GM19328 (cell line): ENCODE data around the gene PLAC8L1.

Experiments
- ATAC-seq: cut with Tn5 transposase; IDR thresholded peaks from one replicate; pipeline ENCODE4 v1.9.1; 2021; ENCODE audit warnings: mild to moderate bottlenecking, moderate library complexity; ENCODE audit not compliant: unreplicated experiment

PLAC8L1 gene

DNA sequence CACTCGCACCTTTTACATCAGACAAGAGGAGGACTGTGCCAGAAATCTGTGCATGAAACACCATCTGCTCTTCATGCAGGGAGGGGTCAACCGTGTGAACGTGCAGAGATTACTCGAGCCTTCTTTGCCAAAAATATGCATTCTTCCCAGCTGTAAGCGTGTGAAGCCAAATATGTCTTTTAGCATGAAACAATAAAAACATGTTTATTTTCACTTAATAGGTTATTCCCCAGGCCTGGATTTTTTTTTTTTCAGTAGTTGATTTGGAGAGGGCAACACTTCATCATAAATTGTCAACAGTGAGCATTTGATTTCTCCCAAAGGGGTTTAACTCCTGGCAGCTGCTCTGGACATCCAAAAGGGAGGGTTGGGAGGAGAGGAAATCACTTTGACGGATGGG lies 23.8 kb downstream of the PLAC8L1 start:
- ATAC-seq = no peak

DNA sequence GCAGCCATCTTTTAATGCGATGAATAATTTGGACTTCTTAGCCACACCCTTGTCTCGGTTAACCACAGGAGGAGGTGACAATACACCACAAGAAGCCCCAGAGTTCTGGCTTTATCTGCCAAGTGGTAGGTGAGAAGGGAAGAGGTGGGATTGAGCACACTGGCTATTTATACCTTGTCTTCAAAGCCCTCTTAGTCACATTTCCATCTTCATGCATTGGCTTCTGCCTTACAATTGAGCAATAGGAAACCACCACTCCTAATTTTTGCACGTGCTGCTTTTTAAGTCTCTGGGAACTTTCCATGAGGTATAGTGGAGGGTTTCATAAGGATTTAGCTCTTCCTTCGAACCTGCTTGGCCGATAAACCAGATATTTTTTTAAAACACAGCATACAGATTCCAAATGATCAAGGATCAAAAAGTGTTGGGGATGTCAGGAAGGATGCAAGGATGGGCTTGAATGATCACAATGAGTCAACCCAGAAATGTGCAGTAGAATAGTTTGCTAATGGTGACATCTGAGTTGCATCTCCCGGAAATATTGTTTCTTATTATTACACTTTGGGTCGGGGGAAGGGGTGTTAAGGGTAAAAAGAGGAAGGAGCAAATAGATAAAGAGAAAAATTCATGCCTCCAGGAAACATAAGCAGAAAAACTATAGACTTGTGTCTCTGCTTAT lies 25.5 kb downstream of the PLAC8L1 start:
- no peak for ATAC-seq

DNA sequence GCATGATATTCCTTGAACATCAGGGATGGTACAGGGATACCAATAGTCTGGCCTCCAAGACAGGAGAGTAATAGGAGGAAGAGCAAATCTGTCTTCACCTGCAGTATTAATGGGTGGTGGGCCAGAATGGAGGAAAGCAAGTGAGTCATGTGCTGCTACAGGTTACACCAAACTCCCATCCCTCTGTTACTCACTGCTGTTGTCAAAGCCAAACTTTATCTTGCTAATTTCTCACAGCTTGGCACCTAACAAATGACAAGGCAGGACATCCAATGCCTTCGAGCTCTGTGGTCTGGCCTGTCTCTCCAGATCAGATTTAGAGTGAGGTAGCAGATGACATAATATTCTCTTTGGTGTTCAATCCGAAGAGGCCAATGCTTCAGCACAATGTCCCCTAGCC lies 26.8 kb downstream of the PLAC8L1 start:
- no peak for ATAC-seq

DNA sequence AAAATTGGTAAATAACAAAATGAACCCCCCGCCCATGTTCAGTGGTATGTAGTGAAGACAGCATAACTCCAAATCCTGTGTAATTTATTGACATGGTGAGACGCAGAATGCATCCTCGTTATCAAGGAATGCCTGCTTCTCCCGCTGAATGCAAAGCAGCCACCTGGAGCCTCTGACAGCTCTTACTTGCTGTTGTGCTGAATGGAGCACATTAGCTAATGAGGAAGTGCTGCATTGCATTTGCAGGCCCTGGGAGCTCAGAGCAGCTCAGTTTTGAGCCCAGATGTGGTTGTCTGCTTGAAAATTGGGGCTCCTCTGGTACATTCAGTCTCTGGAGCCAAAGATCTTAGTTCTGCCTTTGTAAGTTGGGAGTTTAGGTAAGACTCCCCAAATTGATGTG lies 28.9 kb downstream of the PLAC8L1 start:
- ATAC-seq = no peak

DNA sequence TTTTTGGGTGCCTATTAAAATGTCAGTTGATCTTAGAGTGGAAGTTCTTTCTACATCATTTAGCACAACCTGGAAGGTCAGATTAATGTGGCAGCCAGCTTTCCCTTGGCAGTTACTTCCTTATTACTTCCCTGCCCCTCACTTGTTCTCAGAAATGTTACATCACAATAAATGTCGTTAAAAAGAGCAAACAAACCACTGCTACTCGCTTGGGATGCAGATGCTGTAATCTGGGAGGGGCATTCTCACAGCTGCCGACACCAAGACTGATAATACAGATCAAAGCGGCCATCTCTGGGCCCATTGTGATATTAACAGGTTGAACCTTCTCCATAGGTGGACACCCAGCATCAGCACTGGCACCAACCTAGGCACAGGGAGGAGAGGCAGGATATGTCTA lies 29.3 kb downstream of the PLAC8L1 start:
- ATAC-seq = no peak

DNA sequence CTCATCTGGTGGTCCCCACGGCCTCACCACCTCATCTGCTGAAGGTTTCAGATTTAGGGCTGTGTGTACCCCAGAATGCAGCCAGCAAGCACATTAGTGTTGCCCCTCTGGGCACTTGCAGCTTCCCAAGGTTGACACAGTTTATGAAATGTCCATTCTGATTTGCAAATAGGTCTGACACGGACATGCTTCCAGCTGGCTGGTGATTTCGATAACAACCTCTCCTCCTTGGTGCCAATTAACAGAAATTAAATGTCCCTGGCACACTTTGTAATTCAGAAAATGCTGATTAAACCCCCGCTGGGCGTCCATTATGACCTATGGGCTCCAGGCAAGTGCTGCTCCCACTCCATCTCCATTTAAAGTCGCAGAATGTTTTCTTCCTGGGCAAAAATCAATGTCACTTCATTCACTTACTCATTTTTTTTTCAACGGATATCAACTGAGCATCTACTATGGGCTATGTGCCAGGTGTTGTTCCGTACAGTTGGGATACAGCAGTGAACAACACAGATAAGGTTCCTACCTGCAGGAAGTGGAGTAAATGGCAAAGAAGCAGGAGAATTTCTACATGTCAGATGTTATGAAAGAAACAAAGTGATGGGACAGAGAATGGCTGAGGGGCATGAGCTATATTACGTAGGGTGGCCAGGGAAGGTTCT lies 32.0 kb downstream of the PLAC8L1 start:
- no peak for ATAC-seq

DNA sequence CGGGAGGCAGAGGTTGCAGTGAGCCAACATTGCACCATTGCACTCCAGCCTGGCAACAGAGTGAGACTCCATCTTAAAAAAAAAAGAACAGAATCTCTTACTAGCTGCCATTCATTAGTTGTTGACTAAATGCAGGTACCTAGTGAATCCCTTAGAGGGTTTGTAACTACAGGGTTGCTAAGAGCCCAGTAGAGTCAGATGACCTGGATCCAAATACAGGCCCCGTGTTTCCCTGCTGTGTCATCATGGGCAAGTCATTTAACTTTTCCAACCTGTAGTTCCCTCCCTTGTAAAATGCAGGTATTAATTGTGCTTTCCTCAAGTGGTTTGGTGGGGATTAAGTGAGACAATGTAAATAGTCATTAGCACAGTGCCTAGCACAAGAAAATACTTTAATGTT lies 32.8 kb downstream of the PLAC8L1 start:
- ATAC-seq = no peak

DNA sequence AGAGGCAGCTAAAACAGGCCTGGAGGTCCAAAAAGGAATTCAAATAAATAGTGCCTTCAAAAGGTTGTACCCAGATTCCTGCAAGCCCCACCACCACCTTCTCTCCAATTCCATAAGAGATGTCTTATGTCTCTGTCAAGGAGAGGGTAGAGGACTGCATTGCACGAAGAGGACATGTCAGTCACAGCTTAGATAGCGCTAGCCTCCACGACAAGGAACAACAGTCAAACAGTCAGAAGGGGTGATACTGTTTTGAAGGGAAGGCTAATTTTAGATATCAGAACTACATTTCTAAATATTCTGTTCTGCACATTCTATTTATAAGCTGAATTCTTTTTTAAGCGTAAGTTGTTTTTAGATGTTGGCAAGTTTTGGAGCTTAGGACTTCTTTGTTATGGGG lies 34.2 kb downstream of the PLAC8L1 start:
- no peak for ATAC-seq

DNA sequence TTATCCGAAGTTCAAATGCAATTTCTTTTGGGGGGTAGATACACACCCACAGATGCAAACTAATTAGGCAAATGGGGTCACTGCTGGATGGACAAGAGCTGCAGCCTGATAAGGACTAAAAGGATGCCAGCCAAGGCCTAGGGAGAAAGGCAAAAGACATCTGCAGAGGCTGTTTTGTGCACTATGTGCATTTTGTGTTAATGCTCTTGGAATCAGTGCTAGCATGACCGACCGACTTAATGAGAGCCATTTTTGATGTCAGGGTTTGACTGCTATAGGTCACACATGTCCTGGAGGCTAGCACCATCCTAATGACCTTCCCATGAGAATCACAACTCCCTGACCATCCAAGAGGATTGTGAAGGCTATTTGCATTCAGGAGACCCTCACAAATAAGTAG lies 34.6 kb downstream of the PLAC8L1 start:
- ATAC-seq = no peak

DNA sequence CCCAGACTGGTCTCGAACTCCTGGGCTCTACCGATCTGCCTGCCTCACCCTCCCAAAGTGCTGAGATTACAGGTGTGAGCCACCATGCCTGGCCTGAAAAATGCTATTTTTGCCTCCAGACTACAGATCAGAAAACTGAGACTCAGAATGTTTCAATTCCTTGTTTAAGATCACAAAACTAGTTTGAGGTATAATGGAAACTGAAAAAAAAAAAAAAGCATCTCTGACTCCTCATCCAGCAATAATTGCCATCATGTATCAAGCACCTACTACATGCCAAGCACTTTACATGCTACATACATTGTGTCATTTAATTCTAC lies 35.6 kb downstream of the PLAC8L1 start:
- peak; percentile 53 for ATAC-seq

DNA sequence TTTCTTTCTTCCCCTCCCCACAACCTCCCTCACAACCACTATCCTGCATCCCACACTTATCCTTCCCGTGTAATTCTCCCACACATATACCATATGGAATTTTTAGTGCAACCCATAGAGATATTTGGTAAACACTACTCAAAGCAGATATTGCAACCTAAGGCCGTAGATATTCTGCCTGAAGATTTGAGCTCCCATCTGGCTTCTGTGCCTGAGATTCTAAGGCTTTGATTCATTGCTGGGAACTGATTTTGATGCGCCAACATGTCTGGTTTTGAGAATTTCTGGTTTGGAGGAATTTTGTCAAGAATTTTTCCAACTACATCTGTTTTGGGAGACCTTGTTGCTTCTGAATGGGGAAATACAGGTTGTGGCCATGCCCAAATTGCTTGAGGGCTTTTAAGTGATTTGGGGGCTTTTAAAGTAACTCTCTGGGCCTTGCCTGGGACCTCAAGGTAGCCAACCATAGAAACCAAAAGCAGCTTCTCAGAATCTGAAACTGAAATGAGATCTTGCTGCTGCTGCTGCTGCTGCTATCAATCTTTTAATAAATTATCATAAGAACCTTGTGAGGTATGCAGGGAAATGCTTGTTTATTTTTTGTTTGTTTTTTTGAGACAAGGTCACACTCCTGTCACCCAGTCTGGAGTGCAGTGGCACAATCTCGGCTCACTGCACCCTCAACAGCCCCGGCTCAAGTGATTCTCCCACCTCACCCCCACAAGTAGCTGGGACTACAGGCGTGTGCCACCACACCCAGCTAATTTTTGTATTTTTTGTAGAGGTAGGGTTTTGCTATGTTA lies 36.2 kb downstream of the PLAC8L1 start:
- ATAC-seq = no peak

DNA sequence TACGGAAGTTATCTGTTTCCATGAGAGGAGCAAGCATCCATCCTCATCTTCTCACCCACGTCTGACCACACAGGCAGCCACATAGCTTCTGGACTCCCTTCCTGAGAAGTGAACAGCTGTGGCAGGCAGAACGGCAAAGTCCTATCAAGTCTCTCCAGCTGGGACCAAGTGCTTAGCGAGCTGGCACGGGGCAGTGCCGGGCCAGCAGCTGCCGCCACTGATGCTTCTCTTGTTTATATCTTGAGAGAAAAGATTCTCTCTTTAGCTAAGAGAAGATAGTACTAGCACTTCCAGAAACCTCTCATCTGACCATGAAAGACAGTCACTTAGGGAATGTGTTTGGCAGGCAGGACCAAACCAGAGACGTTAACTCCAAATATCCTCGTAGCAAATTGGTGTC lies 37.2 kb downstream of the PLAC8L1 start:
- ATAC-seq = no peak

DNA sequence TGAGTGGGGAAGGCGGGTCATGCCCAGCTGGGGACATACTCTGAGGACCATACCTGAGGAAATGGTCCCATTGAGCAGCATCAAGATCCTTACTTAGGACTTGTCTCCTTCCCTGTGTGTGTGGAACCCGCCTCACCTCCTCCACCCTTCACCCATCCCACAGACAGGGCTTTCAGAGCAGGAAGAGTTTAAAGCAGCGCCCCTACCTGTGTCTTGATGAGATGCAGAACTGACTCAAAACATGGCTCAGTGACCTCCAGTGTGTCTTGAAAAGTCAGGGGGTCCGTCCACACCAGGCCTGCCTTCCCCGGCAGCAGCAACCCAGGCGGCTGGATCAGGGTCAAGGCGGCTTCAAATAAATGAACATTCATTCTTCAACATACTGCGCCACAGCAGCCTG lies 38.4 kb downstream of the PLAC8L1 start:
- no peak for ATAC-seq

DNA sequence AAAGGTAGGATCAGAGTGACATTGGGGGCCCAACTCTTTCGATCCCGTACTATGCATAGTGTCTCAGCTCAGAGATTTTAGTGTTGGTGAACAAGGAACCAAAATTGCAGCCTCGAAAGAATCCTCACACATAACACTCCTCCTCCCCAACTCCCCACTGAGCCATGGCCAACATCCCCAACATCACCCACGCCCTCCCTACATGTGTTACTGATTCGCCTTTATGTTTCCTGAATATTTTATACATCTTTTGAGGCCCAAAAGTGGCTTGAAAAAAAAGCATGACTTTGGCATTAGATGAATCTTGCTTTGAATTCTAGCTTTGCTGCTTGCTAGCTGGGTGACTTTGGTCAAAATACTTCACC lies 45.2 kb downstream of the PLAC8L1 start:
- ATAC-seq = no peak

DNA sequence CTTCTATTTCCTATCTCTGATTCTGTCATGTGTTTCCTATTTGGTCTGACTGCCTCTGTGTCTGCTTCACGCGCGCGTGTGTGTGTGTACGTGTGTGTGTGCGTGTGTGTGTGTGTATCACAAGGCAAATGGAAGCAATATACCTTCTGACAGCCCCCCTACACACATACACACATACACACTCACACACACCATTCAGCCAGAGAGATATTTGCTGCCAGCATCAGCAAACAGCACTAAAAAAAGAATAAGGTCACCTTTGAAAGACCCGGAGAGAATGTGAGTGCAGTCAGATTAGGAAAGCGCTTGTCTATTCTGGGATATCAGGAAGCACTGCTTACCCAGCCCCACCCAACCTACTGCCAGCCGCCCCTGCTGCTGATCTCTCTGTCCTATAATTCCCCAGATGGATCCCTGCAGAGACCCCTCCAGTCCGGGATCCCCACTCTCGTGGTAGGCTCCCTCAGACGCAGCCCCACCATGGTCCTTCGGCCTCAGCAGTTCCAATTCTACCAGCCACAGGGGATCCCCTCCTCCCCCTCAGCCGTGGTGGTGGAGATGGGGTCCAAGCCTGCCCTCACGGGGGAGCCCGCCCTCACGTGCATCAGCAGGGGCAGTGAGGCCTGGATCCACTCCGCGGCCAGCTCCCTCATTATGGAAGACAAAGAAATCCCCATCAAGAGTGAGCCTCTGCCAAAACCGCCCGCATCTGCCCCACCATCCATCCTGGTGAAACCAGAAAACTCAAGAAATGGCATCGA lies 45.7 kb downstream of the PLAC8L1 start:
- no peak for ATAC-seq

DNA sequence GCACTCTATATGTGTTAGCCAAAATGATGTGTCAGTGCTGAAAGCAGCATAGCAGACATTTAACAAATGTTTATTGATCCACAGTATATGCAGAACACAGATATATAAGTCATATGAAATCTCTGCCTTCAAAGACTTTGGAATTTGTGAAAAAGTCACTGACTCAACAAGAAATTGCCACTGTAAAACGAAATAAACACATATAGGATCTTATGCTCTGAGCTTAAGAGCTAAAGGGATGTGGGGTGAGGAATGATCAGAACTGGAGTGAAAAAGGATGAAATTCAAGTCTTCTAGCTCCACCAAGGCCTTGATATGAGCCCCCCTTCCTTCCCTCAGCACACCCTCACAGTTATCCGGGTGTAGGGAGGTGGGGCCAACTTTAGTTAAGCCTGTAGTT lies 49.9 kb downstream of the PLAC8L1 start:
- ATAC-seq = no peak

DNA sequence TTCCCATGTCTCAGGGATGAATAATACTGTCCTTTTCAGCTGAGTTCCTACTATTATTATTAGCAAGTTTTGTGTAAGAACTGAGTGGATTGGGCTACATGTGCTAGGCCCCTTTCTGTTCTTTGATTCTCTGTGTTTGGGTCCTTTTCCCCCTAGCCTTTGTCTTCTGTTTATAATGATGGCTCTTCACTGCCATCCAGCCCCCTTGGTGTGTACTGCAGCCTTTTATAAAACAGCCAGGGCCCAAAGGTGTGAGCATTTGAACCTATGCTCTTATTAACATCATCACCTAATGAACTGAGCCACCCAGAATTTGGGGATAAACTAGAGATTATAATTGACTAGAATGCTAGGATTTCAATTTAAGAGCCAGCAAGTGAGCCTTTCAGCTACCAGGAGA lies 52.6 kb downstream of the PLAC8L1 start:
- ATAC-seq = no peak

DNA sequence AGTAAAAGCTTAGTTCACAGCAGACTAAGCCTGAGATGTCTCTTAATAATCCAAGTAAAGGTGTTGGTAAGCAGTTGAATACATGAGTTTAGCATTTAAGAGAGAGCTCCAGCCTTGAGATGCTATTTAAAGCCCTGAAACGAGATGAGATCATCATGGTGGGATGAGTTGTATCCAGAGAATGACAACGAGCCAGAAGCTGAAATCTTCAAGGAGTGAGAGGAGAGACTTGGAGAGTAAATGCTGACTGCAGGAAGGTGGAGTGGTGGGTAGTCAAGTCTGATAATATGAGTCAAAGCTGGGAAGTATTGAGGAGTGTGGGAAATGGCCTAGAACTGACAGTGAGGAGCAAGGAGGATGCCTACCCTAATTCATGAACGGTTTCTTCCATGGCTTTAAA lies 53.7 kb downstream of the PLAC8L1 start:
- ATAC-seq = no peak

DNA sequence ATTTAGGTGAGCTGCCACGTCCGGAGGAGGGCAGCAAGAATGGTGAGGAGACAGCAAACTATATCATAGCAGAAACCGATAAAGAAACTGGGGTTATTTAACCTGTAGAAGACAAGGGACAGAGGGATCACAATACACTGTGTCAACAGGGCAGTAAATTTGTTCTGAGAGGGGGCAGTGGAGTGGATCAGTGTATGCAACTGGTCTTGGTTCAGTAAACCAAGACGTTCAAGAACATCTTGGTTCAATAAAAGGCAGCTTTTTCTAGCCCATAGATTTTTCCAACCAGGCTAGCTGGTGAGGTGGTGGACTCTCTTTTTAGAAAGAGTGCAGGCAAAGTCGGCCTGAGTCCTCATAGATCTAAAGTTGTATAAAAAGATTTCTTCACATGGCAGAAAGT lies 55.3 kb downstream of the PLAC8L1 start:
- no peak for ATAC-seq

DNA sequence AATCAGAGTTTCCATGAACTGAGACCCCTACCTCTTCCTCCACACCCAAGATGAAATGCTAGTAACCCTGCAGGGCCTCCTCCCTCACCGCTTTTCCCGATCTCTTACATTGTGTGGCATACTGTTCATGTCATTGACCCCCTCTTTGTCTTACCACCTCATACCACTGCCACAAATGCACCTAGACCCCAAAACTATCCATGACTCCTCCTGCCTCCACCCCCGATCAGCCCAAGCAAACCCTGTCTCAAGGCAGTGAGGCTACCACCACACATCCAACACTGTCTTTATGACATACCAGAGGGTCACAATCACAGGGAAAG lies 55.7 kb downstream of the PLAC8L1 start:
- ATAC-seq = no peak

DNA sequence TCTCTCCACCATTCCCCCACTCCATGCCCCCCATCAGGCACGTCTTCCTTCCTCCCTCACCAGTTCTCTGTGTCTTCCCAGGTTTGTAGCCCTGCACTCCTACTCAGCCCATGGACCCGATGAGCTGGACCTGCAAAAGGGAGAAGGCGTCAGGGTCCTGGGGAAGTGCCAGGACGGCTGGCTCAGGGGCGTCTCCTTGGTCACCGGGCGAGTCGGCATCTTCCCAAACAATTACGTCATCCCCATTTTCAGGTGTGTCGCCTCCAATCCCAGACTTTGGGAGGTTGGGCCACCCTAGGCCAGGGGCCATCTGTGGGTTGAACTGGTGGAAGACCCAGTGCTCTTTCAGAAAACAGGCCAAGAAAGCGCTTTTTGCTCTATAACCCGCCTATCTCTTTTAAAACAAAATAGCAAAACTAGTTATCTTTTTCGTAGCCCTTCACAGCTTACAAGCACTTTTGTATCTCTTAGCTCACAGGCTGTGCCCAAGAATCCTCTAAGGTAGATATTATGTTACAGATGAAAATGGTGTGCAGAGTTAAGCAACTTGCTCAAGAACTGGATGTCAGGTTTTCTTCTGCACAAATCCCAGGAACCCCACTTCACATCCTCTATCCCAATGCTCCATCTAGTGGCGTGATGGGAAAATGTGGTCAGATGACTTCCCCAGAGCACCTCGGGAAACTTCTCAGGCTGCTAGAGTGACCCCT lies 56.2 kb downstream of the PLAC8L1 start:
- no peak for ATAC-seq
